Transverse colon (tissue), 4 donors: Measurements from ENCODE around the gene RGS9BP. TPM values are rescaled to one million over a fixed set of nuclear protein-coding genes. Genes with fewer than 3 reads are reported as not detected.

ENCODE experiments used
- DNase-seq: peaks from one replicate; pipeline ENCODE4 v3.0.0-alpha.2; 2019
- H3K27ac ChIP-seq, 4 donors: fragments of 200-600 bp; sonication (generic); 2 replicates each; pipeline ENCODE4 v1.5.1; 2016 to 2018; ENCODE audit warnings: inconsistent platforms in 4 of 4
- H3K27me3 ChIP-seq: fragments of 200-600 bp; sonication (generic); 2 replicates; pipeline ENCODE4 v1.5.1; 2017; ENCODE audit warnings: inconsistent platforms
- H3K36me3 ChIP-seq, 4 donors: fragments of 200-600 bp; sonication (generic); 2 replicates each; pipeline ENCODE4 v1.5.1; 2017 to 2019; ENCODE audit warnings: inconsistent platforms in 4 of 4
- H3K4me1 ChIP-seq, 4 donors: fragments of 200-600 bp; sonication (generic); 2 replicates each; pipeline ENCODE4 v1.5.1; 2017 to 2020; ENCODE audit warnings: inconsistent platforms in 4 of 4
- H3K4me3 ChIP-seq, 4 donors: fragments of 200-600 bp; sonication (generic); 1 replicate in 1 of 4; 2 replicates in 3 of 4; pipeline versions ENCODE4 v1.5.1 to v1.6.1; 2017 to 2019; ENCODE audit warnings: inconsistent platforms in 4 of 4
- H3K9me3 ChIP-seq, 2 donors: fragments of 200-600 bp; sonication (generic); 2 replicates each; pipeline ENCODE4 v1.5.1; 2017 to 2019; ENCODE audit warnings: inconsistent platforms in 2 of 2
- CTCF ChIP-seq, 5 experiments: fragments of 200-600 bp in 3 of 5; fragments of 450-650 bp in 2 of 5; sonication (generic) in 3 of 5; IDR thresholded peaks; 1 replicate in 2 of 5; 2 replicates in 3 of 5; pipeline ENCODE4 v1.5.1; 2016 to 2017; ENCODE audit warnings: antibody characterized with exemption in 5 of 5, inconsistent platforms in 3 of 5, mild to moderate bottlenecking in 2 of 5, moderate library complexity in 1 of 5
- EP300 ChIP-seq: sonication (generic); formaldehyde crosslinking; IDR thresholded peaks from one replicate; pipeline ENCODE4 v1.6.1; 2017; ENCODE audit warnings: antibody characterized with exemption, low read depth
- POLR2A ChIP-seq: fragments of 450-650 bp; IDR thresholded peaks from one replicate; pipeline ENCODE4 v1.6.1; 2016; ENCODE audit warnings: antibody characterized with exemption, mild to moderate bottlenecking, moderate library complexity
- POLR2AphosphoS5 ChIP-seq, 3 donors: sonication (generic); formaldehyde crosslinking; IDR thresholded peaks; one replicate each; pipeline ENCODE4 v1.6.1; 2016; ENCODE audit warnings: antibody characterized with exemption in 3 of 3
- WGBS, 2 donors: methylation state at CpG; one replicate each; pipeline ENCODE4 v1.1.5; 2018; ENCODE audit warnings: low coverage in 1 of 2; 5-methylcytosine and 5-hydroxymethylcytosine counted together
- in situ Hi-C, 4 donors: fragments of 200-750 bp; cut with MboI; loops; one replicate each; pipeline versions ENCODE4 v1.15.0 to v1.15.1; 2017; ENCODE audit warnings: low sequenced_read_pairs in 3 of 4, low pct_ligation_motif_present in 1 of 4, low pct_unique_long_range_greater_than_20kb in 1 of 4
- intact Hi-C: fragments of 100-400 bp; cut with DNase I; formaldehyde crosslinking; loops from one replicate; pipeline ENCODE4 v1.15.1; 2023; ENCODE audit warnings: low total_unique reads
- total RNA-seq, 4 donors: library from RNA; depleted of rRNA; stranded (reverse); fragments of >200 nt; gene quantifications; one replicate each; pipeline ENCODE4 v1.1.0, GENCODE V29; 2016

Gene RGS9BP
- total RNA-seq, 4 donors from 2014 or later = 0.14 to 0.60 (median 0.16) TPM; not detected in 1

DNA sequence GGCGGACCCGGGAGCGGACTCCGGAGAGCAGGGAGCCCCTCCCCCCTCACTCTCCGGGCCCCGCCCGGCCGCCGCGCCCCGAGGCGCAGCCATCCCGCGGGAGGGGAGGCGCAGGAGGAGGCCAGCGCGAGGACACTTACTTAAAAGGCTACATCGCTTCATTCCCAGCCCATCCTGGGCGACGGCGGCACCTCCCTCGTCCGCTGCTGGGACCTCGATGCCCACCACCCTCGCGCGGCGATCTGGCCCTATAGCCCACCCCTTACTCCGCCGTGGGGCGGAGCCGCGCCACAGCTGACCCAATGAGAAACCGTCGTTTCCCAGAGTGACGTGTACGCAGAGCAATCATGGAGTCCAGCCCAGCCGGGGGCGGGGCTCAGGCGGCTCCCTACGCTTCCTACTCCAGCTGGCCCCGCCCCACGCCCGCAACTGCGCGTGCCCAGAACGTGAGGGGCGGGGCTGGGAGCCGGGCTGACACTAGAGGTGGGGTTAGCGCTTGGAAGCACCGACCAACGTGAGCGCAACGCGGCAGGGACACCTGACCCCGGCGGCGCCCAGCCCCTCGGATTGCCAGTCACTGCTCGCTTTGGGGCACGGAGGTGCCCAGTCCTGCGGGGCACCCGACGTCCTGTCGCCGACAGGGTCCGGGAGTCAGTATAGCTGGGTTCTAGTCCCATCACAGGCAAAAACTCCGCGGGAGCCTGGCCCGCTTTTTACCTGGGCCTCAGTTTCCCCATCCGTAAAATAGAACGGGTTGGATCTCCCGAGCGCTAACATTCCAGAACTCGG lies 523 bp upstream of the RGS9BP start, which contains the start of gene ANKRD27:
TSS of gene ANKRD27 (minus strand) at position 250 of the 789 bp plus-strand sequence. CDS start 16,165 bp downstream, outside the sequence.
- WGBS, 2 donors = 0 to 1% methylated on average over 19 to 34 of the region's 75 CpGs
- peaks cover 31% of the 10 kb centered on the region for H3K27me3 ChIP-seq
- DNase-seq = peak; percentile 99
- intact Hi-C loops (no loop called here), in situ Hi-C loops (no loop called here)
- H3K27ac ChIP-seq = peak within 1 kb of the TSS; percentile 85 to 93 (median 87)
- H3K4me3 ChIP-seq = peak within 1 kb of the TSS; percentile 64 to 88 (median 84)
- H3K4me1 ChIP-seq = peaks cover 9 to 35% (median 27%) of the 10 kb centered on the region in 4 donors
- TF ChIP-seq EP300 = no peak
- TF ChIP-seq POLR2AphosphoS5 (IDR thresholded peaks at IDR 0.05) = peak; percentile 72 to 77 (median 72)
- peak; percentile 64 for TF ChIP-seq POLR2A
- TF ChIP-seq CTCF (IDR thresholded peaks at IDR 0.05) = no peak
- H3K9me3 ChIP-seq = no peaks in the 10 kb centered on the region
- H3K36me3 ChIP-seq = no peaks in the 10 kb centered on the region

GRCh38 chr19:32676186-32676894 lies 692 bp downstream of the RGS9BP start:
- peaks cover 31% of the 10 kb centered on the region for H3K27me3 ChIP-seq
- TF ChIP-seq POLR2A (no peak), CTCF (IDR thresholded peaks at IDR 0.05) (no peak)
- WGBS, 2 donors = 3% methylated on average over 46 of the region's 93 CpGs; no CpG with 5 or more reads in 1 of the 2 donors
- intact Hi-C loops (no loop called here), in situ Hi-C loops (no loop called here)
- no peak for DNase-seq
- no peaks in the 10 kb centered on the region for H3K9me3 ChIP-seq
- peak overlapping the region; percentile 53 to 85 (median 73) for H3K4me3 ChIP-seq
- no peaks in the 10 kb centered on the region for H3K36me3 ChIP-seq
- H3K27ac ChIP-seq = peak overlapping the region in 1 of 4 donors; percentile 85
- peaks cover 9 to 28% (median 22%) of the 10 kb centered on the region in 4 donors for H3K4me1 ChIP-seq

- peaks cover 9 to 28% (median 22%) of the 10 kb centered on the region in 4 donors for H3K4me1 ChIP-seq
- H3K27ac ChIP-seq = peak overlapping the region in 1 of 4 donors; percentile 0
- TF ChIP-seq POLR2A = no peak
- TF ChIP-seq CTCF (IDR thresholded peaks at IDR 0.05) = no peak
- no peak for TF ChIP-seq EP300
- TF ChIP-seq POLR2AphosphoS5 (IDR thresholded peaks at IDR 0.05) = no peak
- H3K27me3 ChIP-seq = peaks cover 31% of the 10 kb centered on the region
- in situ Hi-C loops (no loop called here), intact Hi-C loops (no loop called here)
- H3K9me3 ChIP-seq = no peaks in the 10 kb centered on the region
- peak overlapping the region in 2 of 4 donors; percentile 82 to 85 for H3K4me3 ChIP-seq
- DNase-seq = no peak
- H3K36me3 ChIP-seq = no peaks in the 10 kb centered on the region
- 18 to 31% methylated on average over 4 to 32 of the region's 33 CpGs for WGBS, 2 donors
Measured at GRCh38 chr19:32676895-32677359, 1.3 kb downstream of the RGS9BP start.

- Histone ChIP-seq H3K27me3 (peaks cover 31% of the 10 kb centered on the region), H3K27ac (no peak overlapping the region), H3K4me1 (peaks cover 9 to 28% (median 22%) of the 10 kb centered on the region in 4 donors), H3K36me3 (no peaks in the 10 kb centered on the region), H3K9me3 (no peaks in the 10 kb centered on the region), H3K4me3 (no peak overlapping the region)
- in situ Hi-C loops = no loop called here
- intact Hi-C loops = no loop called here
- DNase-seq = no peak
- TF ChIP-seq CTCF (IDR thresholded peaks at IDR 0.05) = no peak
- TF ChIP-seq POLR2A = no peak
- no peak for TF ChIP-seq EP300
- TF ChIP-seq POLR2AphosphoS5 (IDR thresholded peaks at IDR 0.05) = no peak
- WGBS, 2 donors = 77% methylated on average over 9 of the region's 9 CpGs; no CpG with 5 or more reads in 1 of the 2 donors
Measured at GRCh38 chr19:32677657-32678056, 2.0 kb downstream of the RGS9BP start.
